Measurements from ENCODE around the gene VDAC1.

The VDAC1 gene

GRCh38 chr5:133934822-133935666 is 69.7 kb downstream of the VDAC1 start:
- no peak for DNase-seq
- Histone ChIP-seq H3K9me3 (no peaks in the 10 kb centered on the region), H3K4me3 (ENCODE audit: low read depth, low read length) (no peak overlapping the region), H3K27me3 (no peaks in the 10 kb centered on the region), H3K4me1 (peaks cover 6% of the 10 kb centered on the region; the same call in 1 of the 2 replicates), H3K36me3 (no peaks in the 10 kb centered on the region)
- no peak for TF ChIP-seq CTCF (IDR thresholded peaks at IDR 0.05; ENCODE audit: low read depth, low read length)

GRCh38 chr5:133934311-133934710 is 70.5 kb downstream of the VDAC1 start:
- H3K4me1 ChIP-seq = peaks cover 6% of the 10 kb centered on the region; the same call in 1 of the 2 replicates

GRCh38 chr5:133933670-133934295 is 71.0 kb downstream of the VDAC1 start:
- no peak for DNase-seq
- TF ChIP-seq CTCF (IDR thresholded peaks at IDR 0.05; ENCODE audit: low read depth, low read length) = no peak
- Histone ChIP-seq H3K4me3 (ENCODE audit: low read depth, low read length) (no peak overlapping the region), H3K27me3 (no peaks in the 10 kb centered on the region), H3K9me3 (no peaks in the 10 kb centered on the region), H3K36me3 (no peaks in the 10 kb centered on the region), H3K4me1 (peaks cover 6% of the 10 kb centered on the region; the same call in 1 of the 2 replicates)

More at GRCh38 chr5:133934311-133934710, 70.5 kb downstream of the VDAC1 start:
- DNase-seq = no peak
- no peak for TF ChIP-seq CTCF (IDR thresholded peaks at IDR 0.05; ENCODE audit: low read depth, low read length)
- no peaks in the 10 kb centered on the region for H3K36me3 ChIP-seq
- H3K27me3 ChIP-seq = no peaks in the 10 kb centered on the region
- no peak overlapping the region for H3K4me3 ChIP-seq (ENCODE audit: low read depth, low read length)
- H3K9me3 ChIP-seq = no peaks in the 10 kb centered on the region

- no peak for DNase-seq
- no peak for TF ChIP-seq CTCF (IDR thresholded peaks at IDR 0.05; ENCODE audit: low read depth, low read length)
- H3K27me3 ChIP-seq = no peaks in the 10 kb centered on the region
- H3K36me3 ChIP-seq = no peaks in the 10 kb centered on the region
- H3K4me1 ChIP-seq = peaks cover 6% of the 10 kb centered on the region; the same call in 1 of the 2 replicates
- H3K4me3 ChIP-seq (ENCODE audit: low read depth, low read length) = no peak overlapping the region
- H3K9me3 ChIP-seq = no peaks in the 10 kb centered on the region
Observed at GRCh38 chr5:133933169-133933509, 71.6 kb downstream of the VDAC1 start.

- TF ChIP-seq CTCF (IDR thresholded peaks at IDR 0.05; ENCODE audit: low read depth, low read length) = no peak
- no peaks in the 10 kb centered on the region for H3K9me3 ChIP-seq
- no peak for DNase-seq
- no peak overlapping the region for H3K4me3 ChIP-seq (ENCODE audit: low read depth, low read length)
- no peaks in the 10 kb centered on the region for H3K36me3 ChIP-seq
- no peaks in the 10 kb centered on the region for H3K27me3 ChIP-seq
- H3K4me1 ChIP-seq = peaks cover 6% of the 10 kb centered on the region; the same call in 1 of the 2 replicates
Observed at GRCh38 chr5:133932441-133933168, 72.2 kb downstream of the VDAC1 start.
